ENCODE measurements around the gene DDIT4. TPM values are rescaled to one million over a fixed set of nuclear protein-coding genes. Genes with fewer than 3 reads are reported as not detected.

The DDIT4 gene
- total RNA-seq, 1 experiment from 2014 or later, result 20.7 TPM

DNA sequence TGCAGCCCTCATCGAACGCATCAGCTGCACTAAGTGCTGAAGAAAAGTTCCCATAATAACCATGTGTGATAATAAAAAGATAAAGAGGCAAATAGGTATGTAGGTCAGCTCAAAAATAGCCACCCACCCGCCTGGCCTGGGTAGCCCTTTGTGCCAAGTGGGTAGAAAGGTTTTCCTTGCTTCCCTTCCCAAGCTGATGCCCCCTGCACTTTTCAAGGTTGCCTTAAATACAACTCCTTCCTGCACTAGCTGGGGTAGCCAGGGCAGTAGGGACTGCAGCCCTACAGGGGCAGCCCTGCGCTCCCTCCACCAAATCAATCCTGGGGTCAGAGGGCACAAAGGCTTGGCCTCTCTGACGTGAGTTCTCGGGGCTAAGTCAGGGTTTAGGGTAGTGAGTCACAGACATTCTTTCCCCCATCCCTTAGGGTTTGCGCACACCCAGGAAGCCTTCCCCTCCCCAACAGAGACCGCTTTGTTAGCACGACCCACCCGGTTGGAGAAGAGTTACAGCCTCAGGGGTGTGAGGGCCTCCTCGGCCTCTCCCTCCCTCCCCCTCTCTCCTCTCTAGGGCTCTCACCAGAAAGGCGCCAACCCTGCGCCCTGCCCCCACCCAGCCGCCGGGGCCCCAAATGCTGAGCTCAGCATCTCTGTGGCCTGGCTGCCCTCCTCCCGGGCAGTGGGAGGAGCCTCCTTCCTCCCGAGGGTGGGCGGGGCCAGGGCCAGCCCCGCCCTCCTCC is 13.3 kb upstream of the DDIT4 start:
- ChIA-PET POLR2A (ENCODE audit: low non-redundant PET) (interaction anchor here (0.7 to 1.2 kb wide), 3 partner anchors 13 to 61 kb away, joined by 3 to 8 read pairs (median 3); no protein-coding TSS in a partner anchor), CTCF (interaction anchor here (0.9 kb wide), 1 partner anchor 14 kb away, joined by 5 read pairs; no protein-coding TSS in a partner anchor)
- H3K9me3 ChIP-seq (ENCODE audit: low read depth, low read length, poor library complexity, severe bottlenecking), result no peaks in the 10 kb centered on the region
- H3K36me3 ChIP-seq (ENCODE audit: insufficient read depth, low read length, poor library complexity, severe bottlenecking), result no peaks in the 10 kb centered on the region
- intact Hi-C loops (cut with micrococcal nuclease; ENCODE audit: unreplicated experiment), result no loop called here
- TF ChIP-seq CTCF (conservative IDR thresholded peaks at IDR 0.05; ENCODE audit: low read depth, low read length) (no peak), EZH2 (IDR thresholded peaks at IDR 0.05; ENCODE audit: borderline replicate concordance, low read depth, low read length, poor library complexity, severe bottlenecking) (no peak)
- H3K4me3 ChIP-seq (ENCODE audit: low read depth, low read length, poor library complexity, severe bottlenecking), result peak overlapping the region; percentile 45
- H3K4me1 ChIP-seq (ENCODE audit: insufficient read depth, low read length, poor library complexity, severe bottlenecking), result peaks cover 45% of the 10 kb centered on the region
- BruUV-seq (replicated peaks), result no TSS peak
- H3K27ac ChIP-seq (ENCODE audit: low read depth, low read length, poor library complexity, severe bottlenecking), result peak overlapping the region; percentile 86
- DNase-seq (ENCODE audit: low spot score), result peak; percentile 92
- H3K27me3 ChIP-seq (replicated peaks; ENCODE audit: insufficient read depth, low read depth, low read length, poor library complexity), result no peaks in the 10 kb centered on the region

DNA sequence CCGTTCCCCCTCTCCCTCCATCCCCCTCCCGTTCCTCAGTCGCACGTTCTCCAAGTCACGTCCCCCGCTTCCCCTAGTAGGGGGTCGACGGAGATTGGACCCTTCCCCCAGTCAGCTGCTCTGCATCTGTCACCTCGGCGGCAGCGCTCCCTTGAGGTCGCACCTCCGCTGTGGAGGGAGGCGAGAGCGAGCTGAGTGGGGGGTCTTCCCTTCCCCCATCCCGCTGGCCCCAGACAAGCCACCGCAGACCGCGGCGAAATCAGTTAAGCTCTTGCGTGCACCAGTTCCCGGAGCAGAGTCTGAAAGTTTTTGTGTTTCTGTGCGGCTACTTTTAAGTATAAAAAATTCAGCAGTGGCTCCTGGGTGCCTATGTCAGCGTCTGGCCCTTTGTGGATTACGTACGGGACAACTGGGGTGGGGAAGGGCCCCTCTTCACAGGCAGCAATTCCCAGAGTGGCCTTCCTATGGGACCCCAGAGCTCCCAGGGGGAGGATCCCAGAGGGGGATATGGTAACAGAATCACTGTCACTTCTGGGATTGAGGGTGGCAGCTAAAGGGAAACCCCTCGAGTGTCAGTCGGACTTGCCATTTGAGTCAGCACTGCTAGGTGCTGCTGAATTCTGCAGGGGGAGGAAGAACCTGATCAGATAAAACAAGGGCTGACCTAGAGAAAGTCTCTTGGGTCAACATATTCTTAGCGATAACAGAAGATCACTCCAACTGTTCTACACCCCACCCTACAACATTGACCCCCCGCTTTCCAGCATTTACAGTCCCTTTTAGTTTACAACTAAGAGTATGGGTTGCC is 12.5 kb upstream of the DDIT4 start:
- intact Hi-C loops (cut with micrococcal nuclease; ENCODE audit: unreplicated experiment), result no loop called here
- ChIA-PET CTCF (interaction anchor here (0.5 to 0.9 kb wide), 2 partner anchors 14 to 129 kb away, joined by 4 to 5 read pairs; no protein-coding TSS in a partner anchor), POLR2A (ENCODE audit: low non-redundant PET) (interaction anchor here (0.8 to 1.2 kb wide), 2 partner anchors 12 to 60 kb away, joined by 3 to 8 read pairs; no protein-coding TSS in a partner anchor)
- H3K27ac ChIP-seq (ENCODE audit: low read depth, low read length, poor library complexity, severe bottlenecking), result peak overlapping the region; percentile 86
- H3K27me3 ChIP-seq (replicated peaks; ENCODE audit: insufficient read depth, low read depth, low read length, poor library complexity), result no peaks in the 10 kb centered on the region
- no TSS peak for BruUV-seq (replicated peaks)
- H3K4me3 ChIP-seq (ENCODE audit: low read depth, low read length, poor library complexity, severe bottlenecking), result peak overlapping the region; percentile 45
- H3K36me3 ChIP-seq (ENCODE audit: insufficient read depth, low read length, poor library complexity, severe bottlenecking), result no peaks in the 10 kb centered on the region
- 0 out of 2 replicates have a peak, but pooled peaks have one; percentile 35 for TF ChIP-seq CTCF (conservative IDR thresholded peaks at IDR 0.05; ENCODE audit: low read depth, low read length)
- TF ChIP-seq EZH2 (IDR thresholded peaks at IDR 0.05; ENCODE audit: borderline replicate concordance, low read depth, low read length, poor library complexity, severe bottlenecking), result no peak
- no peaks in the 10 kb centered on the region for H3K9me3 ChIP-seq (ENCODE audit: low read depth, low read length, poor library complexity, severe bottlenecking)
- DNase-seq (ENCODE audit: low spot score), result no peak
- H3K4me1 ChIP-seq (ENCODE audit: insufficient read depth, low read length, poor library complexity, severe bottlenecking), result peaks cover 44% of the 10 kb centered on the region

- POLR2A ChIA-PET (ENCODE audit: low non-redundant PET), result no interaction called here
- no peak for TF ChIP-seq CTCF (conservative IDR thresholded peaks at IDR 0.05; ENCODE audit: low read depth, low read length)
- TF ChIP-seq EZH2 (IDR thresholded peaks at IDR 0.05; ENCODE audit: borderline replicate concordance, low read depth, low read length, poor library complexity, severe bottlenecking), result no peak
- H3K9me3 ChIP-seq (ENCODE audit: low read depth, low read length, poor library complexity, severe bottlenecking), result no peaks in the 10 kb centered on the region
- peaks cover 43% of the 10 kb centered on the region for H3K4me1 ChIP-seq (ENCODE audit: insufficient read depth, low read length, poor library complexity, severe bottlenecking)
- BruUV-seq (replicated peaks), result no TSS peak
- no peaks in the 10 kb centered on the region for H3K36me3 ChIP-seq (ENCODE audit: insufficient read depth, low read length, poor library complexity, severe bottlenecking)
- H3K4me3 ChIP-seq (ENCODE audit: low read depth, low read length, poor library complexity, severe bottlenecking), result no peak overlapping the region
- H3K27ac ChIP-seq (ENCODE audit: low read depth, low read length, poor library complexity, severe bottlenecking), result peak overlapping the region; percentile 86
- DNase-seq (ENCODE audit: low spot score), result no peak
- no peaks in the 10 kb centered on the region for H3K27me3 ChIP-seq (replicated peaks; ENCODE audit: insufficient read depth, low read depth, low read length, poor library complexity)
- intact Hi-C loops (cut with micrococcal nuclease; ENCODE audit: unreplicated experiment), result no loop called here
- CTCF ChIA-PET, result no interaction called here
Observed at GRCh38 chr10:72261784-72262404, 11.8 kb upstream of the DDIT4 start.

Measured in A673 (cell line).